Measurements from ENCODE around the gene RBPJL. TPM values are rescaled to one million over a fixed set of nuclear protein-coding genes. Genes with fewer than 3 reads are reported as not detected.

Gene RBPJL
- total RNA-seq, 1 donor from 2014 or later = not detected

DNA sequence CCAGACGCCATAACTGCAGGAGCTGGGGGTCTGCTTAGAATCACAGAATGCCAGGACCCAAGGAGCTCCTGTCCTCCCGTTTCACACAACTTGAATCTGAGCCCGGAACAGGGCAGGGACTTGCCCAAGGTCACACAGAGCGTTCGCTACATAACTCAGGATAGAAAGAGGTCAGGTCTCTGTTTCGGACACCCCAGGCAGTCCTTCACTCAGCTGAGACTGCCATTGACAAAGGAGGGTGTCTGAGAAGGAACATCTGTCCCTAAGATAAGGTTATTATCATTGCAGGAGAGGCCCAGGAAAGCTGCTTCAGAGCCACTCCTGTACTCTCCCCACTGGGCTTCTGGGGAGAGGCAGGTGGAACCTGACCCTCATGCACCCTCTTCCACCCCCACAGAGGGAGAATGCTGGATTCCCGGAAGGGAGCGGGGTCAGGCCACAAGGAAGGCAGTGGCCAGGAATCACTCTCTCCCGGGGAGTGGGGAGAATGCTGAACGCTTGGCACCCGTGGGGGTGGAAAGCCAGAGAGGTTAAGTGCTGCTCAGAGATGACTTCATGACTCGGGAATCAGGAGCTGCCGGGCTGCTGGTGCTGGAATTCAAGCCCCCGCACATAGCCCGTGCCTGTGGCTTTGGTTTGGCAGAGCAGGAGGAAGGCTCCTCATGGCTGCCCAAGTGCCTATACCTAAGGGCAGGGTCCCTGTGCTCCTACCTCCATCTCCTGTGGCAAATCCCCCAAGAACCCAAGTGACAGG is 30.9 kb downstream of the RBPJL start:
- intact Hi-C loops (cut with DNase I) = no loop called here
- DNase-seq (ENCODE audit: low spot score) = no peak
- peak; percentile 82 for ATAC-seq

DNA sequence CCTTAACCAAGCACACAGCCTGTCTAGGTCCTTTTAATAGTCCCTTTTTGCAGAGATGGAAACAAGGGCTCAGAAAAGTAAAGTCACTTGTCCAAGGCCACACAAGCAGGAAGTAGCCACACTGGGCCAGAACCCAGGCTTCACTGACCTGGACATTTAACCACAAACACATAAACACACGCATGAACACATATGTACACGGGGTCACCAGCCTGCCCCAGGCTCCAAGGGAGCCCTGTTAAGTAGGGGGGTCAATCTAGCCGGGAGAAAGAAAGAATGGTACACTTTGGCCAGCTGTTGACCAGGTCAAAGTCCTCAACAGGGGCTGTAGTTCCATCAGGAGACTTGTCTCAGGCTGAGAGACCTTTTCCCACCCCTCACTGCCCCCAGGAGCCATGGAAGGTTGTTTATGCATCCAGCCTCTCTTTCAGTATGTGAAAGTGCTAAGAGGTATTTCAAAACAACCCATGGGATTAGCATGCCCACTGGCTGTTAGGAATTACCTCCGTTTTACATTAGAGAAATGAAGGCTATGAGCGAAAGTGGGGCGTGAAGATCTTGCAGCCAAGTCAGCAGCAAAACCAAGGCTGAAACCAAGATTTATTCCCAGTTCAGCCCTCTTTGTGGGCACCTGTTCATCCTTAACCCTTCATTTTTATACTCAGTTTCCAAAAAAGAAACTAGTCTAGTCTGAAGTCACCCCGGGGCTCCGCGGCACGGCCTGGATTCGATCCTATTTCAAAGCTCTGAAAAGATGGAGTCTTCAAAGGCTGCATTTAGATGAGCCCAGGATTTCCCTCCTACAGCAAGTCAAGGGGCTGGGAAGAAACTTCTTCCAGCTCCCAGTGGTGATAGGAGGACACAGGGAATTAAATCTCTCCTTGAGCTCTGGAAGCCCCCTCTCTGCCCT is 31.7 kb downstream of the RBPJL start:
- ATAC-seq = no peak
- intact Hi-C loops (cut with DNase I) = no loop called here
- DNase-seq (ENCODE audit: low spot score) = no peak

DNA sequence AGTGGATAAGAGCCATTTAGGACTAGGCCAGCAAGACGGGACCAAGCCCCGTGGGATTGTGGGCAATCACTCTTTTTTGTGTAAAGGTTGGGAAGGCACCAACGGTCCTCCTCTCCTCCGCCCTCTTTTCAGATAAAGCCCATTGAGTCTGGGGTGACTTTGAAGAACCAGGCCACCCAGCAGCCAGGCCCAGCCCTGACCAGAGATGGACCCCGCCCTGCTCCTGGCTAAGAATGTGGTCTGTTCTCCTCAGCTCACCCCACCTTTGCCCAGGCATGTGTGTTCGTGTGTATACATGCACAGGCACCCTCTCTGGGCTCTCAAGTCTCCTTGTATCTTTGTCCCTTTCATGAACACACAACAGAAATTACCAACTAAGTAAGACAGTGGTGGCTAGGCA is 32.4 kb downstream of the RBPJL start:
- intact Hi-C loops (cut with DNase I) = no loop called here
- no peak for DNase-seq (ENCODE audit: low spot score)
- no peak for ATAC-seq

DNA sequence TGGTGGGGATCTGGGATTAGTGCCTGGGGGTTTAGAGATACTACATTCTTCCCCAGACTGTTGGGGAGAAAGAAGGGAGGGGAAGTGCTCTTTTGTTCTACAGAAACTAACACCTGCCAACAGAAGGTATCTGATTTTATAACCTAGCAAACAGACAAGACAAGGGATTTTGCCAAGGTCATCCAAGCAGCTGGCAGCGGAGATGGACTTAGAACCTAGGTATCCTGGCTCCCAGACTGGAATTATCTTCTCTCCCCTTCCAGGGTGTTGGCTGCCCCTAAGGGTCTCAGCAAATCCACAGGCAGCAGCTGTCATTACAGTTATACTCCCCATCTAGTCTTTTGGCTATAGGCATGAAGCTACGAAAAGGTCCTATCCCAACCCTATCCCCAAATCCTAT is 33.2 kb downstream of the RBPJL start:
- no peak for DNase-seq (ENCODE audit: low spot score)
- ATAC-seq = no peak
- intact Hi-C loops (cut with DNase I) = no loop called here

- intact Hi-C loops (cut with DNase I) = no loop called here
- DNase-seq (ENCODE audit: low spot score) = no peak
- no peak for ATAC-seq
Measured at GRCh38 chr20:45340236-45340847, 33.7 kb downstream of the RBPJL start.

- intact Hi-C loops (cut with DNase I) = no loop called here
- no peak for DNase-seq (ENCODE audit: low spot score)
- no peak for ATAC-seq
Measured at GRCh38 chr20:45340951-45341350, 34.3 kb downstream of the RBPJL start.

GRCh38 chr20:45341579-45341938 is 34.9 kb downstream of the RBPJL start:
- no peak for ATAC-seq
- no peak for DNase-seq (ENCODE audit: low spot score)
- intact Hi-C loops (cut with DNase I) = no loop called here

DNA sequence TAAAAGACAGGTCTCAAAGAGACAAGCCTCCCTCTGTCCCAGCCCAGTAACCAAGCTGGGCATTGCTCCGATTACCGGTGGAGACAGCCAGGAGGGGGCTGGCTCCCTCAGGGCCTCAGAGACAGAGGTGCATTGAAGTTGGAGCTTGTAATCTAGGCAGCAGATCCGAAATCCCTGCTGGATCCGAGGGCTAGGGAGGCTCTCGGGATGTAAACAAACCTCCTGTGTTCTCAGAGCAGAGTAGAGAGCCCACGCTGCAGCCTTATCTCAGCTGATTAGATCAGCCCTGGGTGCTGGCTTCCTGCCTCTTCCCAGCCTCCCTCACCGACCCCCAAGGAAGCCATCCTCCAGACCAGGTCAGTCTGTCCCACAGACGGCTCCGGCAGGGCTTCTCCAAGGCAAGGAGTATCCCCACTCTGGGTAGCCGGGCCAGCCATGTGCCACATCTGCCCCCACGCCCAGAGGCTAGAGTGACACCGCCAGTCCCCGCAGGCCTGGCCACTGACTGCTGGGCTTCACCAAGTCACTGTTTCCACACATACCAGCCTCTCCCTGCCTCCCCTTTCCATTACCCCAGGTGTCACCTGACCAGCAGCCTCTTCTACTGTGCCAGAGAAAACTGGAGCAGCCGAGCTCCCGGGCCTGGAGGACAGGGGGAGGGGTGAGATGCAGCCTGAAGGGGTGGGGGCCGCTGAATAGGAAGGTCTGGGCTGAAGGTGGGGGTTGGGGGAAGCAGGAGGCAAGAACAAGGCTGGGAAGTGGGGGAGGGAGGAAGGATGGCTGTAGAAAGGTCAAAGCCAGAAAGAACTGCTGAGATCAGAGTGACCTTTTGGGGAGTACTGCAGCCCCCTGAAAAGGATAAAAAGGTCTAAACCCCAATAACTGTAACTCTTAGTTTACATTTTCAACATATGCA is 35.6 kb downstream of the RBPJL start:
- intact Hi-C loops (cut with DNase I) = no loop called here
- DNase-seq (ENCODE audit: low spot score) = no peak
- peak; percentile 65 for ATAC-seq

DNA sequence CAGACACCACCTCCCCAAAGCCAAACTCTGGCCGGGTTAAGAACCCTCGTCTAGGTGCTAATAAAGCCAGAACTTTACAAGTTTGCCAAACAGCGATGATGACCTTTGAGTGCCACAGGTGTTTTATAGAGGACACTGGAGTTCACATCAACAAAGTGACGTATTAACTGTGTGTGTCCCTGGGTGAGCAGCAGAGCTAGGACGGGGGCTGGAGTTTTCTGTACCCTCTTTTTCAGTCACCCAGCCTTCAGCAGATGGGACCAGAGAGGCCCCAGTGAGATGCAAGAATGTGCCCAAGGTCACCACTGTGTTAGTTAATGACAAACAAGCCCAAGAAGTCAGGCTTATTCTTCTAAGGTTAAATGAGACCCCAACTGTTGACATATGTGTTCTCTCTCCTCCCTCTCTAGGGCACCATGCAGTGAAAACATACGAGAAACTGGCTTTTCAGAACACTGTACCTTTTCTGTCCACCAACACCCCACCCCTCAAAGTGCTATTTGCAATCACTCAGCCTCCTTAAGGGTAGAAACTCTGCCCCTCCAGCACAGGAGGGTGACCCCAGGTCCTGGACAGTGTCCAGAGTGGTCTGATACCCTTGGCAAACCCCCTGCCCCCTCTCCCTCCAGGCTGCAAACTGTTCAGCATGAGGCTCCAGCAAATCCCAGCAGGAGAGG is 36.4 kb downstream of the RBPJL start:
- no peak for DNase-seq (ENCODE audit: low spot score)
- no peak for ATAC-seq
- intact Hi-C loops (cut with DNase I) = no loop called here

DNA sequence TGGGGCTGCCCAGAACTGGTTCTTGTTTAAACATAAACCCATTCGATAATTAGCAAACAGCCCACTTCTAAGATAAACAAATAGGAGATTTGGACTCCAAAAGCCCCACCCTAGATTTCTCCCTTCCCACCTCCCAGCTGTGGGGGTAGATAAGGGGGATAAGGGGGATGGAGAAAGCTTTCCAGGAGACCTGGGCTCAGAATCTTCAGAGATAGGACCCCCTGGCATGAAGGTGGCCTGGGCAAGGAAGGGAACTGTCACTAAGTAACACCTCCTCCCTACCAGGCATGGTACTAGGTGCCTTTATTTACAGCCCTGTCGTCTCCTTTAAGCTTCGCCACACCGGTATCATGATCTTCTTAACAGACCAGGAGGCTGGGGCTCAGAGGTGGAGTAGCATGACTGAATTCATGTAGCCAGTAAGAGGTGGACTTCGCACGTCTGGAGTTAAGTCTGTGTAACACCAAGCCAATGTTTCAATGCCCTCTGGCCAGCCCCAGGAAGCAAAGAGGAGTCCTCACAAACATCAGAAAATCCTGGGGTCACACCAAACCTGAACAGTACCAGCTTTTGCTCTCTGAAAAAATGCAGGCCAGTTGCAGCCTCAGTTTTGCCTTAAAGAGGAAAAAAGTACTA is 37.0 kb downstream of the RBPJL start:
- intact Hi-C loops (cut with DNase I) = no loop called here
- DNase-seq (ENCODE audit: low spot score) (no peak), ATAC-seq (no peak)

GRCh38 chr20:45344168-45344860 is 37.7 kb downstream of the RBPJL start:
- intact Hi-C loops (cut with DNase I) = no loop called here
- peak; percentile 35 for ATAC-seq
- DNase-seq (ENCODE audit: low spot score) = no peak

DNA sequence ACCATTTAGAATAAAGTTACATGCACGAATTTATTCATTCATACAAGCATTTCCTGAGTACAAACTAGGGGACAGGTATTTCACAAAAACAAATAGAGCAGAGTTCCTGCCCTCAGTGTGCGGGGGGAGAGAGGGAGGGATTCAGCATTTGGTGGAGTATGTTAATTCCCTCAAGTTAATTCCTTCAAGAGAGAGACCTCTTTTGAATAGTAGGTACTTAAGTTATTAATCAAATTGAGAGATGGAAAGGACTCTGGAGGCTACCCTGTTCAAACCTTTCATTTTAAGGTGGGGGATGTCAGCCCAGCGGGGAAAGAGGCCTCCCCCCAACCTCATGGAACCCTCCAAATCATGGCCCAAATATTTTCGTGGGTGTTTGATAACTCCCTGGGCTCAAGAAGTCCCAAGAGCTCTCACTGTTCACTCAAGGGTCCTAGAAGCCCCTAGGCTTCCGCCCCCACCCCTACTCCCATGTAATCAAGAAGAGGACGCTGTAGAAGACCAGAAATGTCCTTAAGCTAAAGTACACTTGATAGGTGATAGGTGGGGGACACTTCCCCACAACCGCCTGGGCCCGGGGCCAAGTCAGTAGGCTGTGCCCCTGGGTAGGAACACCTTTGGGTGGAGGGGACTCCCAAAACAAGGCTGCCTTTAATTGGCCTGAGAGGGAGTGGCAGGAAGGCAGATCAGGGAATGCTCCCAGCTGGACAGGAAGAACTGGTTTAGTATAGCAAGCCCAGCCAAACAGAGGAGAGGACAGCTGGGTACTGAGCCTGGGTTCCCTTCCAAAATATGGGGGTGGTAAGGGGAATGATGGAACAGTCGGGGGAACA is 38.7 kb downstream of the RBPJL start:
- intact Hi-C loops (cut with DNase I) = no loop called here
- DNase-seq (ENCODE audit: low spot score) = no peak
- ATAC-seq = no peak

DNA sequence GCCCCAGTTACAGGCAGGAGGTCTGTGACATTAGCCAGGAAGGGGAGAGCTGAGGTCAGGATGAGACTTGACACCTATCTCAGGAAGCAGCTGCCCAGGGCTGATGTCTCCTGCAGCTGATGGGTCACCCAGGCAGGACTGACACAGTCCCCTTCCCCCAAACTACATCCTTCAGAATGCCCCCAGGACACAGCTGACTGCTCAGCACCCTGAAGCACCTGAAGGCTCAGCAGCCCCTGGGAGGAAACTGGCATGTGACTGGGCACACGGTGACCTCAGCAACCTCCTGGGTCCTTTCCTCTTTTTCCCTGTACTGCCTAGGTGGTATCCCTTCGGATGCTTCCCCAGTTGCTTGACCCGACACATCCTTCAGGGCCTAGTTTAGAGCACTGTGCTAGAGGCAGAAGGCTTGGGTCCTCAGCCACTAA is 39.7 kb downstream of the RBPJL start:
- intact Hi-C loops (cut with DNase I) = no loop called here
- no peak for DNase-seq (ENCODE audit: low spot score)

DNA sequence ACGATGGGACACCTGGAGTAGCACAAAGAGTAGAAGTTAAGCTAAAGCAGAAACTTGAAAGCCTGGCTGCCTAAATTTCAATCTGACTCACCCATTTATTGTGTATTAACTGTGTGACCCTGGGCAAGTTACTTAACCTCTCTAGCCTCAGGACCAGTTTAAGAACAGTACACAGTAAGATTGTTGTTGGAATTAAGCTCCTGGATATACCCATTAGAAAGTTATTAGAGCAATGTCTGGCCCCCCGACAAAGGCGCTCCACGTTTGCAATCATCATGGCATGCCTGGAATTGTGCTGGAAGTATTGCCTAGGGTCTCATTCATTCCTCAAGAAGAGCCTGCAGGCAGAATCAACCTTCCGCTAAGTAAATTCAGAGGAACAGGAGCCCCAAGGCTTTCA is 40.2 kb downstream of the RBPJL start:
- intact Hi-C loops (cut with DNase I) = no loop called here
- ATAC-seq = no peak
- DNase-seq (ENCODE audit: low spot score) = no peak

More for the DNA sequence above, 39.7 kb downstream of the RBPJL start:
- ATAC-seq = no peak

GRCh38 chr20:45347297-45347935 is 40.8 kb downstream of the RBPJL start:
- intact Hi-C loops (cut with DNase I) = no loop called here
- ATAC-seq (peak; percentile 57), DNase-seq (ENCODE audit: low spot score) (no peak)

Measured in sciatic nerve (tissue), 2 donors.